Prostate gland (tissue), 2 donors: Measurements from ENCODE around the gene ADAMTS19. TPM values are rescaled to one million over a fixed set of nuclear protein-coding genes. Genes with fewer than 3 reads are reported as not detected.

Source experiments
- DNase-seq: peaks from one replicate; pipeline ENCODE4 v3.0.0-alpha.2; 2019; ENCODE audit warnings: low spot score
- H3K27ac ChIP-seq, 2 donors: fragments of 200-600 bp; sonication (generic); 2 replicates each; pipeline ENCODE4 v1.5.1; 2017 to 2019
- H3K27me3 ChIP-seq: fragments of 200-600 bp; sonication (generic); replicated peaks from 2 replicates; pipeline ENCODE4 v1.5.1; 2019; ENCODE audit not compliant: insufficient read depth
- H3K36me3 ChIP-seq, 2 donors: fragments of 200-600 bp; sonication (generic); 1 replicate in 1 of 2; 2 replicates in 1 of 2; pipeline versions ENCODE4 v1.5.1 to v1.8.1; 2017 to 2019
- H3K4me1 ChIP-seq: fragments of 200-600 bp; sonication (generic); replicated peaks from 2 replicates; pipeline ENCODE4 v1.5.1; 2019
- H3K4me3 ChIP-seq, 2 donors: fragments of 200-600 bp; sonication (generic); 2 replicates each; pipeline ENCODE4 v1.5.1; 2017 to 2019
- H3K9me3 ChIP-seq: fragments of 200-600 bp; sonication (generic); 2 replicates; pipeline ENCODE4 v1.5.1; 2017
- CTCF ChIP-seq, 4 experiments: fragments of 200-600 bp in 2 of 4; fragments of 450-650 bp in 2 of 4; sonication (generic) in 2 of 4; IDR thresholded peaks; 1 replicate in 3 of 4; 2 replicates in 1 of 4; pipeline ENCODE4 v1.5.1; 2016 to 2019; ENCODE audit warnings: antibody characterized with exemption in 4 of 4, mild to moderate bottlenecking in 2 of 4, moderate library complexity in 2 of 4
- POLR2A ChIP-seq: fragments of 450-650 bp; IDR thresholded peaks from one replicate; pipeline ENCODE4 v1.6.1; 2016; ENCODE audit warnings: antibody characterized with exemption, mild to moderate bottlenecking
- POLR2AphosphoS5 ChIP-seq: sonication (generic); formaldehyde crosslinking; IDR thresholded peaks from one replicate; pipeline ENCODE4 v1.6.1; 2017; ENCODE audit warnings: antibody characterized with exemption
- WGBS: methylation state at CpG from one replicate; pipeline ENCODE4 v1.1.5; 2018; 5-methylcytosine and 5-hydroxymethylcytosine counted together
- intact Hi-C: fragments of 100-400 bp; cut with DNase I; formaldehyde crosslinking; loops from one replicate; pipeline ENCODE4 v1.14.2; 2022
- total RNA-seq, 2 donors: library from RNA; depleted of rRNA; stranded (reverse); fragments of >200 nt; gene quantifications; one replicate each; pipeline ENCODE4 v1.1.0, GENCODE V29; 2016

ADAMTS19 gene
- total RNA-seq, 2 donors from 2014 or later = 1.3 to 3.0 TPM

DNA sequence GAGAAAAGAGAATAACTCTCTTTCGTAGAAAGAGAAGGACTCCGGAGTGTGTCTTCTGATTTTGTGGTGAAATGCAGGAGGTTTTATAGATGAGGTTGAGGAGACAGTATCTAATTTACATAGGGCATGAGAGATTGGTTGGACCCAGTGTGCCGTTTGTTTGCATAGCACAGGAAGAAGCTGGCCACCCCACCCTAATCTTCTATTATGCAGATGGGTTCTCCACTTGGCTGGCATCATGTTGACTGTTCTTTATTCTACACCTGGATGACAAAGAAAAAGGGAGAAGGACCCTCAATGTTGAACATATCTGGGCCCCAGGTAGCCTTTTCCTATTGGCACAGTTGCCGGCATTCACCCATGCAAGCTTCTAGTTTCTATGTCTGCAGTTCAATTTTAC lies 264.5 kb downstream of the ADAMTS19 start:
- no peaks in the 10 kb centered on the region for H3K9me3 ChIP-seq
- H3K27me3 ChIP-seq = no peaks in the 10 kb centered on the region
- no peak for DNase-seq
- H3K36me3 ChIP-seq = no peaks in the 10 kb centered on the region
- TF ChIP-seq CTCF (IDR thresholded peaks at IDR 0.05) (no peak), POLR2A (no peak), POLR2AphosphoS5 (no peak)
- H3K4me3 ChIP-seq = no peak overlapping the region
- 88% methylated on average over 4 of the region's 4 CpGs for WGBS
- no peak overlapping the region for H3K27ac ChIP-seq
- intact Hi-C loops = no loop called here
- no peaks in the 10 kb centered on the region for H3K4me1 ChIP-seq

- TF ChIP-seq POLR2AphosphoS5 = no peak
- TF ChIP-seq POLR2A = no peak
- no peak for TF ChIP-seq CTCF (IDR thresholded peaks at IDR 0.05)
- H3K36me3 ChIP-seq = no peaks in the 10 kb centered on the region
- intact Hi-C loops = no loop called here
- H3K4me1 ChIP-seq = no peaks in the 10 kb centered on the region
- H3K9me3 ChIP-seq = no peaks in the 10 kb centered on the region
- H3K27me3 ChIP-seq = no peaks in the 10 kb centered on the region
- H3K27ac ChIP-seq = no peak overlapping the region
- H3K4me3 ChIP-seq = no peak overlapping the region
- DNase-seq = no peak
- WGBS = 79% methylated on average over 2 of the region's 2 CpGs
Measured at GRCh38 chr5:129739773-129740172, 279.7 kb downstream of the ADAMTS19 start.

DNA sequence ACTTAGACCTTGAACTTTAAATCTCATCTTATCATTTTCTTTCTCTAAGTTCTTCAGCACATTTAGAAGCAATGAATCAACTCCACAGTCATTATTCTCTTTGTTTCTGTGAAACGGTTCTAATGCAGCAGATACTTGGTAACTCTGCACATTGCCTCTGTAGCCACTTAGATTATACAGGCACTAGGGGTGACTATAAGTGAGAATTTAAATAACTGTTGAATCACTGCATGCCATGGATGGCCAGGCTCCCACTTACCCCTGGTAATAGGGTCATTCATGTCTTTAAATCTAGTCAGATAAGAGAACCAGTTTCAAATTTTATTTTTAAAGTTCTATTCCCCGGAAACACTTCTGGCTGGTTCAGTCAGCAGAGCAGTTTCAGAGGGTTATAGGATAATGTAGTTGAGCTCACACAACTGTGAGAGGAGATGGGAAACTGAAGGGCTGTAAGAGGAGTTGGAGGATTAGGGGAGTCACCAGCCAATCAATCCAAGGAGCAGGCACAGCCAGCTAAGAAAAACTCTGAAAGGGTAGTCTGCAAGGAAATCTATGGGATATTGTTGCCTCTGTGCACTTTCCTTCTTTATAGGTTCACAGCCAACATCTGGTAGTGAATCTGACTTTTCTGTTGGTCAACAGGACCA lies 283.6 kb downstream of the ADAMTS19 start:
- no peak for TF ChIP-seq CTCF (IDR thresholded peaks at IDR 0.05)
- Histone ChIP-seq H3K27ac (no peak overlapping the region), H3K4me1 (no peaks in the 10 kb centered on the region), H3K36me3 (no peaks in the 10 kb centered on the region), H3K4me3 (no peak overlapping the region), H3K9me3 (no peaks in the 10 kb centered on the region), H3K27me3 (no peaks in the 10 kb centered on the region)
- intact Hi-C loops = no loop called here
- no peak for DNase-seq
- WGBS = 68% methylated on average over 2 of the region's 2 CpGs

DNA sequence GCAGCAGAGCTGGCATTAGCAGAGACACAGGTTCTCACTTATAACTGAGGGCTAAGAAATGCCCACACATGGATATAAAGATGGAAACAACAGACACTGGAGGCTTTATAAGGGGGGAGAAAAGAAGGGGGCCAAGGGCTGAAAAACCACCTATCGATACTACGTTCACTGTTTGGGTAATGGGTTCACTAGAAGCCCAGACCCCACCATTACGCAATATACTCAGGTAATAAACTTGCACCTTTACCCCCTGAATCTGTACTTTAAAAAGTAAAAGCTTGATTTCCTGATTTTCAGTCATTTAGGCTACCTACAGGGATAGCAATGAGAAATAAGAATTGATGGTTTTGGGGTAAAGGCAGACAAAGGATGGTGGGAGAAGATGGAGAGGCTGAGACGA lies 285.9 kb downstream of the ADAMTS19 start:
- Histone ChIP-seq H3K27ac (no peak overlapping the region), H3K4me3 (no peak overlapping the region), H3K4me1 (no peaks in the 10 kb centered on the region), H3K36me3 (no peaks in the 10 kb centered on the region), H3K9me3 (no peaks in the 10 kb centered on the region), H3K27me3 (no peaks in the 10 kb centered on the region)
- WGBS = 100% methylated on average over 4 of the region's 4 CpGs
- intact Hi-C loops = no loop called here
- DNase-seq = no peak
- TF ChIP-seq POLR2AphosphoS5 = no peak
- no peak for TF ChIP-seq CTCF (IDR thresholded peaks at IDR 0.05)
- TF ChIP-seq POLR2A = no peak

DNA sequence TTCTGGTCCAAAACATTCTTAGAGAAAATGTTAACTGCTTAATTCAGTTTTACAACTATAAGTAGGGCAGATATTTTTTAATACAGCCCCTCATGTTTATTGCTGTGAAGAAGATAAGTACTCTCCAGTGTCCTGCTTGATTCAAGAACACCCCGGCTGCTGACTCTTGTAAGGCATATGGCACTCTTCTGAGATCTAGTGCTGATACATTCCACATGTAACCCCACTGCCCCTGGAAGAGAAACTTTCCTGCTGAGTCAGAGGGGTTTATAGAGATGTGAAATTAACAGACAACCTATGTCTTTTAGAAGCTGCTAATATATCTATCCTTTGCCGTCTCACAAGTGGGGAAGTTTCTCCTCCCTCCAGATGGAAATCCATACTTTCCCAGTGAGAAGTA lies 286.8 kb downstream of the ADAMTS19 start:
- no peaks in the 10 kb centered on the region for H3K36me3 ChIP-seq
- H3K4me1 ChIP-seq = no peaks in the 10 kb centered on the region
- no peaks in the 10 kb centered on the region for H3K9me3 ChIP-seq
- intact Hi-C loops = no loop called here
- H3K27me3 ChIP-seq = no peaks in the 10 kb centered on the region
- no peak overlapping the region for H3K4me3 ChIP-seq
- WGBS = 86% methylated on average over 2 of the region's 2 CpGs
- no peak for DNase-seq
- H3K27ac ChIP-seq = no peak overlapping the region
- TF ChIP-seq CTCF (IDR thresholded peaks at IDR 0.05) (no peak), POLR2AphosphoS5 (no peak), POLR2A (no peak)
